AG10803 (cell line): Measurements from ENCODE around the gene COPS7A.
A peak's percentile ranks its signal among the peaks of the same experiment; 100 is the strongest.

Source experiments
- DNase-seq: peaks from one replicate; pipeline ENCODE4 v3.0.0; 2010; ENCODE audit warnings: low read depth
- H3K4me3 ChIP-seq: 2 replicates; pipeline ENCODE4 v1.5.1; 2011; ENCODE audit warnings: mild to moderate bottlenecking, low read length, control low read depth
- CTCF ChIP-seq: conservative IDR thresholded peaks from 2 replicates; pipeline ENCODE4 v1.5.1; 2011; ENCODE audit warnings: mild to moderate bottlenecking, low read length, control low read depth, inconsistent platforms

The COPS7A gene

GRCh38 chr12:6767353-6768319 is 43.8 kb downstream of the COPS7A start:
- peak overlapping the region; percentile 87 for H3K4me3 ChIP-seq
- no peak for TF ChIP-seq CTCF
- DNase-seq, result peak; percentile 34

GRCh38 chr12:6768437-6768914 is 44.6 kb downstream of the COPS7A start:
- H3K4me3 ChIP-seq, result peak overlapping the region; percentile 87
- DNase-seq, result no peak
- no peak for TF ChIP-seq CTCF

- peak; percentile 47 for DNase-seq
- H3K4me3 ChIP-seq, result peak overlapping the region; percentile 87
- TF ChIP-seq CTCF, result no peak
Observed at GRCh38 chr12:6768990-6769389, 45.1 kb downstream of the COPS7A start.

- no peak for TF ChIP-seq CTCF
- H3K4me3 ChIP-seq, result no peak overlapping the region
- DNase-seq, result no peak
Observed at GRCh38 chr12:6769666-6770065, 45.8 kb downstream of the COPS7A start.

GRCh38 chr12:6770094-6770493 is 46.2 kb downstream of the COPS7A start:
- TF ChIP-seq CTCF, result no peak

GRCh38 chr12:6770600-6770999 is 46.8 kb downstream of the COPS7A start:
- DNase-seq, result no peak
- no peak for TF ChIP-seq CTCF
- no peak overlapping the region for H3K4me3 ChIP-seq

More at GRCh38 chr12:6770094-6770493, 46.2 kb downstream of the COPS7A start:
- no peak for DNase-seq
- H3K4me3 ChIP-seq, result no peak overlapping the region

- TF ChIP-seq CTCF, result no peak
- no peak overlapping the region for H3K4me3 ChIP-seq
- no peak for DNase-seq
Observed at GRCh38 chr12:6771091-6771495, 47.2 kb downstream of the COPS7A start.
